NCI-H2196 treated with DMSO at 0.1 percent for 48 hours (cell line): ENCODE results near the gene AMH.

Source experiments
- DNase-seq: peaks from one replicate; lab custom pipeline; 2025; ENCODE audit not compliant: unreplicated experiment; lab: John Stamatoyannopoulos, UW

The AMH gene

DNA sequence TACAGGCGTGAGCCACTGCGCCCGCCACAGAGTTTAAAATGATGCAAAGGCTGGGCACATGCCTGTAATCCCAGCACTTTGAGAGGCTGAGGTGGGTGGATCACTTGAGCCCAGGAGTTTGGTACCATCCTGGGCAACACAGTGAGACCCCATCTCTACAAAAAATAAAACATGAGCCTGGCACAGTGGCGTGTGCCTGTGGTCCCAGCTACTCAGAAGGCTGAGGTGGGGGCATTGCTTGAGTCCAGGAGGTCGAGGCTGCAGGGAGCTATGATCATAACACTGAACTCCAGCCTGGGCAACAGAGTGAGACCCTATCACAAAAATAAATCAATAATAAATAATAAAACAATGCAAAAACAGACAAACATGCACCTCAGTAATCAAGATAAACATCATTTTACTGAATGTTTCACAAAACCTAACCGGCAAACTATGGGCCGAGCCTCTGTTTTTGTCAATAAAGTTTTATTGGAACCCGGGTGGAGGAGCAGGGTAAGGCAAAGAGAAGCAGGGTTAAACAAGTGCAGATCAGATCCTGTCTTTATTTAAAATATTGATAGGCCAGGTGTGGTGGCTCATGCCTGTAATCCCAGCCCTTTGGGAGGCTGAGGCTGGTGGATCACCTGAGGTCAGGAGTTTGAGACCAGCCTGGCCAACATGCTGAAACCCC is 34.8 kb downstream of the AMH start:
- DNase-seq, result no peak

DNA sequence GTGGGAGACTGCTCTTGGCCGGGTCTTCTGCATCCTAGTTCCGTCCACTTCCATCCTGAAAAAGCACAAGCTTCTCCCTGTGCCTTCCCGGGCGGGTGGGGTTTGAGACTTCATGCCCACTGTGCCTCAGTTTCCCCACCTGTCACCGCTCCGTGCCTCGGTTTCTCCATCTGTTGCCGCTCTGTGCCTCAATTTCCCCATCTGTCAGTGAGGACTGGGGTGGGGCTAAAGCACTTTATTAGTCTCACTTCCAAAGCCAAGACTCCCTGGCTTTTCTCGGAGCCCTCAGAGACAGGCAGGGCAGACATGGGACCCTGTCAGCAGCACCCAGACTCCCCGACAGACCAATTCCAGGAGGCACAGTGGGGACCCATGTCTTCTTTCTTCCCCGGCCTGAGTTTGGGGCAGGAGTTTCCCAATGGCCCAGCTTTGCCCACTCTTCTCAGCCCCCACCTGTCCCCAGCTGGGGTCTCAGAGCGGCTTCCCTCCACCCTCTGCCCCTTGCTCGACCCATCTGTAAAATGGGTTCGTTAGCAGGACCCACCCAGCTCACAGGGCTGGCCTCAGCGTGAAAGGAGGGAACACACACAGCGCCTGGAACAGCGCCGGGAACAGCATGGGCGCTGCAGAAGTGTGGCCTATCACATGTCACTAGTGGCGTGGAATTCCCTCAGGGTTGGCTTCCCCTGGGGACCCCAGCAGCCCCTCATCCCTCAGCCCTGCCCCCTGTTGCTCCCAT is 37.4 kb downstream of the AMH start:
- DNase-seq, result no peak

DNA sequence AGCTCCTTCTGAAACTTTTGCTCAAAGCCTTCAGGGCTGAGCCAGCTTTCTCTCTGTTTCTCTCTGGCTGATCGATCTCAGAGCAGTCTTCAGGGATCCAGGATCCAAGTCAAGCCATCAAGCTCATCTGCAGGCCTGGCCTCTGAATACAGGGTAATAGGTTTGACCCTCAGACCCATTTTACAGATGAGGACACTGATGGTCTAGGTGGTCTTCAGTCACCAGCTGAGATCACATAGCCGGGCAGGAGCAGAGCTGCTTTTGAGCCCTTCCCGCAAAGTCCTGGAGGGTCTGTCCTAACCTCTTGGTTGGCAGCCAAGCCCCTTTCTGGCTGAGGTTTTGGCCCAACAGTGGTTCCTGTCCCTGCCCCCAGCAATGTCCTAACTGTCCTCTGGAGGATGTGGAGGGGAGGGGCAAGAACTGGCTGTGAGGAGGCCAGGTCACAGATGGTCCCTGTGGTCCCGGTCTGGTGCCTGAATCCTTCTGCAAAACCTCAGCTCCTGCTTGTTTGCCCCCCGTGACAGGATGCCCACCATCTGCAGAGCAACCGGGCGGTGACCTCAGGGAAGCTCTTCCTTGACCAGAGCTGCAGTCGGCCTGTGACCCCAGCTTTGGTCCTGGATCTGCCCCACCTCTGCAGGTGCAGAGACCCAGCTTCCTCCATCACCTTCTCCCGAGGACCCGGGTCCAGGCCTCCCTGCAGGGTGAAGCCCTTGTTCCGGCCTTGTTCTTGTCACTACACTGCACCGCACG is 38.6 kb downstream of the AMH start:
- DNase-seq, result no peak

DNA sequence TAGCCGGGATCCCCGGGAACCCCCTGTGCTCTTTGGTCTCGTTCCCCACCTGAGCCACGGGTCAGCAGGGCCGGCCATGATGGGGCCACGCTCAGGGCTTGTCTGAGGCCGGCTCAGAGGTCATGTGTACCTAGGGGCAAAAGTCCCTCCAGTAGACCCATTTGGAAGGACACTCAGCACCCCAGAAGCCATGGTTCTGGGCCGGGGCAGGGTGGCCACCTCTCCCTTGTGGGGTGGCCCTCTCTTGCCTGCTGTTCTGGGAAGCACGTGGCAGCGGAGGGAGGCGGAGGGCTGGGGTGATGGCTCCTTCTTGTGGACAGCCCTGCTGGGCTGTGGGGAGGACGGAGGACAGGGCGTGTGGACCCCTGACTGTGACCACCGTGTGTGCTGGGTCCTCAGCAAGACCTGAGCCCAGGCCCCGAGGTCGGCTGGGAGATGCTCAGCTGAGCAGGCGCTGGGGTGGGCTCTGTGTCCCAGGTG is 39.3 kb downstream of the AMH start:
- no peak for DNase-seq

DNA sequence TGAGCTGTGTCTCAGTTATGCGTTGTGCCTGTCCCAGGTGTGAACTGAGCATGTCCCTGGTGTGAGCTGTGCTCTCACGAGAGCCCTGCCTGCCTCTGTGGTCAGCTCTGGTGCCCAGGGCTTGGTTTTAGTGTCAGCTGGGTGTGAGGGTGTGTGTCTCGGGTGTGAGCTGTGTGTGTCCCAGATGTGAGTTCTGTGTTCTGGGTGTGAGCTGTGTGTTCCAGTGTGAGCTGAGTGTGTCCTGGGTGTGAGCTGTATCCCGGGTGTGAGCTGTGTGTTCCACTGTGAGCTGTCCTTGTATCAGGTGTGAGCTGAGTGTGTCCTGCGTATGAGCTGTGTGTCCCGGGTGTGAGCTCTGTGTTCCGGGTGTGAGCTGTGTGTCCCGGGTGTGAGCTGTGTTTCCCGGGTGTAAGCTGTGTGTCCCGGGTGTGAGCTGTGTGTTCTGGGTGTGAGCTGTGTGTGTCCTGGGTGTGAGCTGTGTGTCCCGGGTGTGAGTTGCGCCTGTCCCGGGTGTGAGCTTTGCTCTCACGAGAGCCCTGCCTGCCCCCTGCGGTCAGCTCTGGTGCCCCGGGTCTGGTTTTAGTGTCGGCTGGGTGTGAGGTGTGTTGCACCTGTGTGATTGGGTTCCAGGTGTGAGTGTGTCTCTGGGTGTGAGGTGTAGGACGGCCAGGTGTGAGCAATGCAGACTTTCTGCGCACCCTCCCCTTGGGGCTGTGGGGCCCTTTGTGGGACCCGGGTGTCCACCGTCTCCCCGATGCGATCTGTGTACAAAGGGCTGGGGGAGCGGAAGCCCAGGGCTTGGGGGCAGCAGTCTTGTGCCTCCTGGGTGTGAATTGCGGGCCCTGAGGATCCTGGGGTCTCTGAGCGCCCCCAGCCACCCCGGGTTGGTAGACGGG is 39.9 kb downstream of the AMH start:
- DNase-seq, result no peak

DNA sequence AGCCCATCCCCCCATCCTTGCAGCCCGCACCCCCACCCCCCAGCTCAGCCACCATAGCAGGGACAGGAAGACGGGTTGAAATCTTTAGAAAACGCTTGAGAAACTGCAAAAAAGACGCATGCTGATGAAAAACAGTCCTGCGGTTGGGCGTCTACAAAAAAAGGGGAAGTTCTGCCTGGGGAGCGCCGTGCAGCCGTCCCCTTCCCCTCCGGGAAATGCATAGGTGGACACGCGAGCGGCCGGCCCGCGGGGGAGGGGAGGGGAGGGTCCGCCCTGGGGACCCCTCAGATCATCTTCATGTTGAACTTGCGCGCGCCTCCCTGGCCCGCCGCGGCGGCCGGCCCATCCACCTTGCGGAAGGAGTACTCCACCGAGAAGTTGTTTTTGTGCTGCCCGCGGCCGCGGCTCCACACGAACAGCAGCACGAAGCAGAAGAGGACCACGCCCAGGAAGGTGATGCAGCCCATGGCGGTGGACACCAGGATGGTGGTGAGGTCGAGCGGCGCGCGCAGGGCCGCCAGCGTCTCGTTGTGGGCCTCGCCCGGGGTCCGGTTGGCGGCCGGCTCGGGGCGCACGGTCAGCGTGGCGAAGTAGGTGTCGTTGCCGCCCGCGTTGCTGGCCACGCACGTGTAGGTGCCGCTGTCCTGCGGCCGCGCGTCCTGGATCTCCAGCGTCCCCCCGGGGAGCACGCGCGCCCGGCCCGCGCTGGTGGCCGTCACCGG is 40.8 kb downstream of the AMH start:
- no peak for DNase-seq

DNA sequence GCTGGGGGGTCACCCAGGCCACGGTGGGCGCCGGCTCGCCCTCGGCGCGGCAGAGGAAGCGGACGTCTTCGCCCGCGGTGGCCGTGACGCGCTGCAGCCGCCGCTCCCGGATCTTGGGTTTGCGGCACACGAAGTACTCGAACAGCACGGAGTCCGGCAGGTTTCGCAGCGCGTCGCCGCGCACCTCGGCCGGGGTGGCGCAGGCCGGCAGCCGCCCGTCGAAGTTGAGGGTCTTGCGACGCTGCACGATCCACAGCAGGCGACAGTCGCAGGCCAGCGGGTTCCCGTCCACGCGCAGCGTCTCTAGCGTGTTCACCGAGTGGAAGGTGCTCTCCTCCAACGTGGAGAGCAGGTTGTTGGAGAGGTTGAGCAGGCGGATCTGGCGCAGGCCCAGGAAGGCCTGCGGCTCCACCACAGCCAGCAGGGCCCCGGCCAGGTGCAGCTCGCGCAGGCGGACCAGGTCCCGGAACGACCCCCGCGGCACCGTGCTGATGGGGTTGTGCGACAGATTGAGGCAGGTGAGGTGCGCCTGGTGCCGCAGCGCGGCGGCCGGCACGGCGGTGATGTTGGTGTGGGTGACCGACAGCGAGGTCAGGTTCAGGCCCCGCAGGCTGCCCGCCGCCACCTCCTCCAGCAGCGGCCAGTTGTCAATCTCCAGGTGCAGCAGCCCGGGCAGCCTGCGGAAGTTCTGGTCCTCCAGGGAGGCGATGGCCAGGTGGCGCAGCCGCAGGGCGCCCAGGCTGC is 41.5 kb downstream of the AMH start:
- peak; percentile 26 for DNase-seq

DNA sequence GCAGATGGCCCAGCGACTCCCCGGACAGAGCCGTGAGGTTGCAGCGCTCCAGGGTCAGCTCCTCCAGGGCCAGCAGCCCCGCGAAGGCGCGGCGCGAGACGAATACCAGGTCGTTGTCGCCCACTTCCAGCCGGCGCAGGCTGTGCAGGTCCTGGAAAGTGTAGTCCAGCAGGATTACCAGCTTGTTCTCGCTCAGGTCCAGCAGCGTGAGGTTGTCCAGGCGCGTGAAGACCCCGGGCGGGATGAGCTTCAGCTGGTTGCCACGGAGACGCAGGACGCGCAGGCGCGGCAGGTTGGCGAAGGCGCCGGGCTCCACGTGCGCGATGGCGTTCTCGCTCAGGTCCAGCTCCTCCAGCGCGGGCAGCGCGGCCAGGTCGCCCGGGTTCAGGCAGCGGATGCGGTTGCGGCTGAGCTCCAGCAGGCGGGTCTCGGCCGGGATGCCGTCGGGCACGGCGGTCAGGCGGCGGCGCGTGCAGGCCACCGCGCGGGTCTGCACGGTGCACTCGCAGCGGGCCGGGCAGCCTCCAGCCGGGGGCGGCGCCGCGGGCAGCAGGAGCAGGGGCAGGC is 42.1 kb downstream of the AMH start:
- DNase-seq, result no peak

DNA sequence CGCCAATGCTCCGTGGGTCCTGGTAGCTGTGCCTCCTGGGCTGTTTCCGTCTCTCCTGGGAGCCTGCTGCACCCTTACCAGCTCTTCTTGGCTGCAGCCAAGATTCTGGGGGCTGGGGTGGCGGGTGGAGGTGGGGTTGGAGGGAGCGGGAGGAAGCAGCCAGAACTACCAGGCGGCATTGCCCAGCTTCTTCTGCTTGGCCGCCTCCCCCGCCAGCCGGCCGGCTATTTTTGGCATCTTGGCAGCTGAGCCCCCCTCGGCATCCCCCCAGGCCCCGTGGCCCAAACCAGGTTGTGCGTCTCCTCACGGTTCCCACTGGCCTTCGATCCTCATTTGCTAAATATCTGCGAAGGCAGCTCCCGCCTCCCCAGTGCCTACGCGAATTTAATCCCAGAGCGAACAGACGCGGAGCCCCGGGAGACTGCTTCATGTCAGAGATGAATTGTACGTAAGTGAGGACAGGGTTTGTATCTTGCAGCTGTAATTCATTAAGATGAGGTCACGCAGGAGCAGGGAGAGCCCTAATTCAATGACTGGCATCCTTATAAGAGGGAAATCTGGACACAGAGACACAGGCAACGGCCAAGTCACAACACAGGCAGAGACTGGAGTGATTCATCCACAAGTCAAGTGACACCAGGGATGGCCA is 45.7 kb downstream of the AMH start:
- DNase-seq, result no peak

DNA sequence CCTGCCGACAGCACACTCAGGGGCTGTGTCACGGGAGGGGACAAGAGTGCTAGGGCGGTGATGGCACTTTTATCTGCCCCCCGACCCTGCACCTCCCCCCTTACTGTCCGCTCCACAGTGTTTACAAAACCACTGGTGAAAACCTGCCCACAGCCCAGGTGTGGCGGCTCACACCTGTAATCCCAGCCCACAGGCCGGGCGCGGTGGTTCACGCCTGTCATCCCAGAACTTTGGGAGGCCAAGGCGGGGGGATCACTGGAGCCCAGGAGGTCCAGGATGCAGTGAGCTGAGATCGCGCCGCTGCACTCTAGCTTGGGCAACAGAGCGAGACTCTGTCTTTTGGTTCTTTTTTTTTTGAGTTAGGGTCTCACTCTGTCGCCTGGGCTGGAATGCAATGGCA is 47.0 kb downstream of the AMH start:
- no peak for DNase-seq

DNA sequence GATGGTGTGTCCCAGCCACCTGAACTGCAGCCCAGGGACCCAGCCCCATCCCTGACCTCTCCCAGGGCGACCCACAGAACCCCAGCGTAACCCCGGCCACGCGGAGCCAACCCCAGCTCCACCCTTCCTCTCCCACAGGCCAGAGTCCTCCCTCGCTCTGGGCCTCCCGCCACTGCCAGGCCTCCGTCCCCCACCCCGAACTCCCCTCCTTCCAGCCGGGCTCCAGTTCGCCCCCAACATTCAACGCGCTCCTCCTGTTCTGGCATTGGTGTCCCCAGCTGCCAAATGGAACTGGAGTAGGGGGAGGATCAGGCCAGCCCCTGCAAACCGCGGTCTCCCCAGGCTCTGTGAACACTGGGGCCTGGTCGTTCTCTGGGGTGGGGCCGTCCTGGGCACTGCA is 51.4 kb downstream of the AMH start:
- no peak for DNase-seq
